ENCODE data around the gene ZNF521.
A peak's percentile ranks its signal among the peaks of the same experiment; 100 is the strongest.

ZNF521 gene

GRCh38 chr18:25307192-25307591 is 44.8 kb downstream of the ZNF521 start:
- Histone ChIP-seq H3K4me3 (ENCODE audit: low read length) (no peak overlapping the region), H3K27ac (ENCODE audit: low read length) (no peak overlapping the region), H3K36me3 (ENCODE audit: control insufficient read depth, low read depth, low read length) (no peaks in the 10 kb centered on the region), H3K27me3 (ENCODE audit: control insufficient read depth, insufficient read depth, low read length) (no peaks in the 10 kb centered on the region), H3K9ac (ENCODE audit: low read length) (no peak overlapping the region), H3K4me1 (ENCODE audit: control insufficient read depth, low read depth, low read length) (no peaks in the 10 kb centered on the region), H3K9me3 (ENCODE audit: control insufficient read depth, low read depth, low read length) (no peaks in the 10 kb centered on the region)

- no peak overlapping the region for H3K27ac ChIP-seq (ENCODE audit: low read length)
Measured at GRCh38 chr18:25306671-25307070, 45.3 kb downstream of the ZNF521 start.

GRCh38 chr18:25305584-25305983 is 46.4 kb downstream of the ZNF521 start:
- no peaks in the 10 kb centered on the region for H3K4me1 ChIP-seq (ENCODE audit: control insufficient read depth, low read depth, low read length)
- no peaks in the 10 kb centered on the region for H3K27me3 ChIP-seq (ENCODE audit: control insufficient read depth, insufficient read depth, low read length)
- no peaks in the 10 kb centered on the region for H3K36me3 ChIP-seq (ENCODE audit: control insufficient read depth, low read depth, low read length)
- no peaks in the 10 kb centered on the region for H3K9me3 ChIP-seq (ENCODE audit: control insufficient read depth, low read depth, low read length)
- H3K4me3 ChIP-seq (ENCODE audit: low read length): no peak overlapping the region
- H3K27ac ChIP-seq (ENCODE audit: low read length): no peak overlapping the region
- H3K9ac ChIP-seq (ENCODE audit: low read length): no peak overlapping the region

More at GRCh38 chr18:25306671-25307070, 45.3 kb downstream of the ZNF521 start:
- Histone ChIP-seq H3K9ac (ENCODE audit: low read length) (no peak overlapping the region), H3K4me1 (ENCODE audit: control insufficient read depth, low read depth, low read length) (no peaks in the 10 kb centered on the region), H3K4me3 (ENCODE audit: low read length) (no peak overlapping the region), H3K36me3 (ENCODE audit: control insufficient read depth, low read depth, low read length) (no peaks in the 10 kb centered on the region), H3K27me3 (ENCODE audit: control insufficient read depth, insufficient read depth, low read length) (no peaks in the 10 kb centered on the region), H3K9me3 (ENCODE audit: control insufficient read depth, low read depth, low read length) (no peaks in the 10 kb centered on the region)

- H3K36me3 ChIP-seq (ENCODE audit: control insufficient read depth, low read depth, low read length): no peaks in the 10 kb centered on the region
- no peak overlapping the region for H3K27ac ChIP-seq (ENCODE audit: low read length)
- H3K9ac ChIP-seq (ENCODE audit: low read length): no peak overlapping the region
- H3K27me3 ChIP-seq (ENCODE audit: control insufficient read depth, insufficient read depth, low read length): no peaks in the 10 kb centered on the region
- H3K4me1 ChIP-seq (ENCODE audit: control insufficient read depth, low read depth, low read length): no peaks in the 10 kb centered on the region
- no peaks in the 10 kb centered on the region for H3K9me3 ChIP-seq (ENCODE audit: control insufficient read depth, low read depth, low read length)
- no peak overlapping the region for H3K4me3 ChIP-seq (ENCODE audit: low read length)
Measured at GRCh38 chr18:25300492-25300891, 51.5 kb downstream of the ZNF521 start.

- Histone ChIP-seq H3K4me1 (ENCODE audit: control insufficient read depth, low read depth, low read length) (no peaks in the 10 kb centered on the region), H3K9ac (ENCODE audit: low read length) (no peak overlapping the region), H3K27ac (ENCODE audit: low read length) (no peak overlapping the region), H3K9me3 (ENCODE audit: control insufficient read depth, low read depth, low read length) (no peaks in the 10 kb centered on the region), H3K36me3 (ENCODE audit: control insufficient read depth, low read depth, low read length) (no peaks in the 10 kb centered on the region), H3K4me3 (ENCODE audit: low read length) (no peak overlapping the region), H3K27me3 (ENCODE audit: control insufficient read depth, insufficient read depth, low read length) (no peaks in the 10 kb centered on the region)
Measured at GRCh38 chr18:25299426-25300300, 52.3 kb downstream of the ZNF521 start.

- no peak overlapping the region for H3K4me3 ChIP-seq (ENCODE audit: low read length)
- no peak overlapping the region for H3K27ac ChIP-seq (ENCODE audit: low read length)
- no peaks in the 10 kb centered on the region for H3K36me3 ChIP-seq (ENCODE audit: control insufficient read depth, low read depth, low read length)
- no peaks in the 10 kb centered on the region for H3K9me3 ChIP-seq (ENCODE audit: control insufficient read depth, low read depth, low read length)
- no peaks in the 10 kb centered on the region for H3K27me3 ChIP-seq (ENCODE audit: control insufficient read depth, insufficient read depth, low read length)
- H3K4me1 ChIP-seq (ENCODE audit: control insufficient read depth, low read depth, low read length): no peaks in the 10 kb centered on the region
- no peak overlapping the region for H3K9ac ChIP-seq (ENCODE audit: low read length)
Measured at GRCh38 chr18:25298853-25299274, 53.1 kb downstream of the ZNF521 start.

GRCh38 chr18:25295624-25296138 is 56.3 kb downstream of the ZNF521 start:
- Histone ChIP-seq H3K9me3 (ENCODE audit: control insufficient read depth, low read depth, low read length) (no peaks in the 10 kb centered on the region), H3K27me3 (ENCODE audit: control insufficient read depth, insufficient read depth, low read length) (no peaks in the 10 kb centered on the region), H3K27ac (ENCODE audit: low read length) (no peak overlapping the region), H3K36me3 (ENCODE audit: control insufficient read depth, low read depth, low read length) (no peaks in the 10 kb centered on the region), H3K4me1 (ENCODE audit: control insufficient read depth, low read depth, low read length) (no peaks in the 10 kb centered on the region), H3K4me3 (ENCODE audit: low read length) (no peak overlapping the region), H3K9ac (ENCODE audit: low read length) (no peak overlapping the region)

GRCh38 chr18:25291150-25291549 is 60.8 kb downstream of the ZNF521 start:
- Histone ChIP-seq H3K4me1 (ENCODE audit: control insufficient read depth, low read depth, low read length) (peaks cover 36% of the 10 kb centered on the region), H3K27ac (ENCODE audit: low read length) (no peak overlapping the region), H3K9me3 (ENCODE audit: control insufficient read depth, low read depth, low read length) (no peaks in the 10 kb centered on the region), H3K27me3 (ENCODE audit: control insufficient read depth, insufficient read depth, low read length) (no peaks in the 10 kb centered on the region), H3K4me3 (ENCODE audit: low read length) (no peak overlapping the region), H3K9ac (ENCODE audit: low read length) (no peak overlapping the region), H3K36me3 (ENCODE audit: control insufficient read depth, low read depth, low read length) (no peaks in the 10 kb centered on the region)

GRCh38 chr18:25289001-25289631 is 62.9 kb downstream of the ZNF521 start:
- Histone ChIP-seq H3K27ac (ENCODE audit: low read length) (no peak overlapping the region), H3K4me1 (ENCODE audit: control insufficient read depth, low read depth, low read length) (peaks cover 56% of the 10 kb centered on the region)

GRCh38 chr18:25288340-25288938 is 63.5 kb downstream of the ZNF521 start:
- H3K27me3 ChIP-seq (ENCODE audit: control insufficient read depth, insufficient read depth, low read length): no peaks in the 10 kb centered on the region
- H3K9me3 ChIP-seq (ENCODE audit: control insufficient read depth, low read depth, low read length): no peaks in the 10 kb centered on the region
- H3K4me3 ChIP-seq (ENCODE audit: low read length): no peak overlapping the region
- peaks cover 63% of the 10 kb centered on the region for H3K4me1 ChIP-seq (ENCODE audit: control insufficient read depth, low read depth, low read length)
- H3K36me3 ChIP-seq (ENCODE audit: control insufficient read depth, low read depth, low read length): no peaks in the 10 kb centered on the region
- H3K27ac ChIP-seq (ENCODE audit: low read length): no peak overlapping the region
- no peak overlapping the region for H3K9ac ChIP-seq (ENCODE audit: low read length)

More at GRCh38 chr18:25289001-25289631, 62.9 kb downstream of the ZNF521 start:
- Histone ChIP-seq H3K36me3 (ENCODE audit: control insufficient read depth, low read depth, low read length) (no peaks in the 10 kb centered on the region), H3K4me3 (ENCODE audit: low read length) (no peak overlapping the region), H3K9me3 (ENCODE audit: control insufficient read depth, low read depth, low read length) (no peaks in the 10 kb centered on the region), H3K9ac (ENCODE audit: low read length) (no peak overlapping the region), H3K27me3 (ENCODE audit: control insufficient read depth, insufficient read depth, low read length) (no peaks in the 10 kb centered on the region)

- no peak overlapping the region for H3K4me3 ChIP-seq (ENCODE audit: low read length)
- no peak overlapping the region for H3K9ac ChIP-seq (ENCODE audit: low read length)
- no peaks in the 10 kb centered on the region for H3K27me3 ChIP-seq (ENCODE audit: control insufficient read depth, insufficient read depth, low read length)
- H3K9me3 ChIP-seq (ENCODE audit: control insufficient read depth, low read depth, low read length): no peaks in the 10 kb centered on the region
- peaks cover 76% of the 10 kb centered on the region for H3K4me1 ChIP-seq (ENCODE audit: control insufficient read depth, low read depth, low read length)
- H3K27ac ChIP-seq (ENCODE audit: low read length): peak overlapping the region; percentile 22
- H3K36me3 ChIP-seq (ENCODE audit: control insufficient read depth, low read depth, low read length): no peaks in the 10 kb centered on the region
Measured at GRCh38 chr18:25287106-25287505, 64.9 kb downstream of the ZNF521 start.

Data from iPS-18a (cell line).